Astrocyte (in vitro differentiated cells and primary cell): ENCODE measurements around the gene SLC4A9. TPM values are rescaled to one million over a fixed set of nuclear protein-coding genes. Genes with fewer than 3 reads are reported as not detected.

Experiments used
- DNase-seq: peaks from one replicate; pipeline ENCODE4 v3.0.0-alpha.2; 2010; ENCODE audit warnings: low read depth
- FAIRE-seq: peaks from 2 replicates; lab custom pipeline; 2011; peaks lifted over from hg19 to GRCh38; lab: Jason Lieb, UNC
- H2AFZ ChIP-seq: 2 replicates; pipeline ENCODE4 v1.6.0; 2012; ENCODE audit warnings: low read depth, low read length, inconsistent platforms
- H3K27ac ChIP-seq: 2 replicates; pipeline ENCODE4 v1.5.1; 2011; ENCODE audit warnings: low read depth, low read length, inconsistent platforms
- H3K27me3 ChIP-seq: 2 replicates; pipeline ENCODE4 v1.6.0; 2011; ENCODE audit warnings: low read length, inconsistent platforms; ENCODE audit not compliant: insufficient read depth
- H3K36me3 ChIP-seq: 2 replicates; pipeline ENCODE4 v1.5.1; 2011; ENCODE audit warnings: low read length, inconsistent platforms; ENCODE audit not compliant: insufficient read depth
- H3K4me1 ChIP-seq: 2 replicates; pipeline ENCODE4 v1.5.1; 2011; ENCODE audit warnings: low read length, inconsistent platforms; ENCODE audit not compliant: insufficient read depth
- H3K4me2 ChIP-seq: 2 replicates; pipeline ENCODE4 v1.6.0; 2012; ENCODE audit warnings: low read length, inconsistent platforms
- H3K4me3 ChIP-seq: 2 replicates; pipeline ENCODE4 v1.5.1; 2011; ENCODE audit warnings: low read depth, mild to moderate bottlenecking, low read length, inconsistent platforms; ENCODE audit not compliant: insufficient read depth
- H3K79me2 ChIP-seq: 2 replicates; pipeline ENCODE4 v1.6.0; 2012; ENCODE audit warnings: mild to moderate bottlenecking, low read length, inconsistent platforms; ENCODE audit not compliant: insufficient read depth
- H3K9ac ChIP-seq: 2 replicates; pipeline ENCODE4 v1.6.0; 2012; ENCODE audit warnings: mild to moderate bottlenecking, low read length, inconsistent platforms
- H3K9me3 ChIP-seq: 2 replicates; pipeline ENCODE4 v1.5.1; 2012; ENCODE audit warnings: low read depth, mild to moderate bottlenecking, low read length, inconsistent platforms; ENCODE audit not compliant: insufficient read depth
- H4K20me1 ChIP-seq: 2 replicates; pipeline ENCODE4 v1.6.0; 2012; ENCODE audit warnings: low read length, inconsistent platforms; ENCODE audit not compliant: insufficient read depth
- H3K27ac Mint-ChIP-seq: one replicate; pipeline ENCODE4 v1.8.0; 2021; ENCODE audit warnings: mild to moderate bottlenecking, mixed read lengths; ENCODE audit not compliant: unreplicated experiment
- H3K27me3 Mint-ChIP-seq: one replicate; pipeline ENCODE4 v1.8.0; 2021; ENCODE audit warnings: low read depth, mixed read lengths; ENCODE audit not compliant: unreplicated experiment
- H3K36me3 Mint-ChIP-seq: one replicate; pipeline ENCODE4 v1.8.0; 2021; ENCODE audit warnings: low read depth, mixed read lengths; ENCODE audit not compliant: unreplicated experiment
- H3K4me1 Mint-ChIP-seq: one replicate; pipeline ENCODE4 v1.8.0; 2021; ENCODE audit warnings: low read depth, mixed read lengths; ENCODE audit not compliant: unreplicated experiment
- H3K4me3 Mint-ChIP-seq: one replicate; pipeline ENCODE4 v1.8.0; 2021; ENCODE audit warnings: mild to moderate bottlenecking, moderate library complexity, mixed read lengths; ENCODE audit not compliant: unreplicated experiment
- H3K9me3 Mint-ChIP-seq: one replicate; pipeline ENCODE4 v1.8.0; 2021; ENCODE audit warnings: mild to moderate bottlenecking, mixed read lengths; ENCODE audit not compliant: unreplicated experiment
- CTCF ChIP-seq: IDR thresholded peaks from 2 replicates; pipeline ENCODE4 v1.5.1; 2011; ENCODE audit warnings: low read depth, mild to moderate bottlenecking, inconsistent platforms, low read length, moderate library complexity; ENCODE audit not compliant: insufficient read depth
- EZH2 ChIP-seq: IDR thresholded peaks from 2 replicates; pipeline ENCODE4 v1.6.1; 2012; ENCODE audit warnings: mild to moderate bottlenecking, low read length, inconsistent platforms; ENCODE audit not compliant: insufficient read depth
- total RNA-seq: library from RNA; stranded (reverse); gene quantifications from 2 replicates; pipeline ENCODE4 v1.2.1, GENCODE V29; 2021

Gene SLC4A9
- total RNA-seq, 1 donor from 2014 or later = 0.25 TPM

- H3K27me3 ChIP-seq = no peaks in the 10 kb centered on the region
- TF ChIP-seq CTCF = no peak
- no peak for TF ChIP-seq EZH2
- Mint-ChIP-seq H3K27me3 (no peaks in the 10 kb centered on the region), H3K36me3 (peaks cover 2% of the 10 kb centered on the region), H3K4me1 (peaks cover 14% of the 10 kb centered on the region), H3K27ac (no peak overlapping the region), H3K4me3 (no peak overlapping the region), H3K9me3 (no peaks in the 10 kb centered on the region)
- no peaks in the 10 kb centered on the region for H3K9me3 ChIP-seq
- H3K79me2 ChIP-seq = peaks cover 42% of the 10 kb centered on the region
- peaks cover 37% of the 10 kb centered on the region for H4K20me1 ChIP-seq
- H3K4me1 ChIP-seq = peaks cover 10% of the 10 kb centered on the region
- peak; percentile 97 for DNase-seq
- peak overlapping the region; percentile 85 for H3K4me2 ChIP-seq
- no peaks in the 10 kb centered on the region for H3K36me3 ChIP-seq
- H3K27ac ChIP-seq = peak overlapping the region; percentile 68
- H2AFZ ChIP-seq = peak overlapping the region; percentile 97
- no peak for FAIRE-seq
- H3K4me3 ChIP-seq = peak overlapping the region; percentile 94
- peak overlapping the region; percentile 77 for H3K9ac ChIP-seq
Observed at GRCh38 chr5:140400730-140401361, 40.9 kb downstream of the SLC4A9 start.

GRCh38 chr5:140401362-140402257, 41.6 kb downstream of the SLC4A9 start, which contains the start of gene ANKHD1:
Gene ANKHD1 (plus strand): TSS chr5:140401833. CDS start chr5:140401968, 135 bp downstream.
- H3K4me3 Mint-ChIP-seq = no peak within 1 kb of the TSS

More at GRCh38 chr5:140401362-140402257, 41.6 kb downstream of the SLC4A9 start, which contains the start of gene ANKHD1:
- peaks cover 50% of the 10 kb centered on the region for H3K79me2 ChIP-seq
- H3K9me3 Mint-ChIP-seq = no peaks in the 10 kb centered on the region
- H3K4me2 ChIP-seq = peak within 1 kb of the TSS; percentile 85
- H3K27me3 ChIP-seq = no peaks in the 10 kb centered on the region
- H3K4me3 ChIP-seq = peak within 1 kb of the TSS; percentile 94
- H3K27me3 Mint-ChIP-seq = no peaks in the 10 kb centered on the region
- TF ChIP-seq EZH2 = no peak
- TF ChIP-seq CTCF = no peak
- H3K9ac ChIP-seq = peak within 1 kb of the TSS; percentile 91
- peaks cover 45% of the 10 kb centered on the region for H4K20me1 ChIP-seq
- peak within 1 kb of the TSS; percentile 30 for H3K27ac Mint-ChIP-seq
- no peaks in the 10 kb centered on the region for H3K36me3 ChIP-seq
- H3K27ac ChIP-seq = peak within 1 kb of the TSS; percentile 87
- FAIRE-seq = no peak
- DNase-seq = peak; percentile 100
- H2AFZ ChIP-seq = peak within 1 kb of the TSS; percentile 97
- H3K4me1 ChIP-seq = peaks cover 10% of the 10 kb centered on the region
- no peaks in the 10 kb centered on the region for H3K9me3 ChIP-seq
- H3K4me1 Mint-ChIP-seq = peaks cover 14% of the 10 kb centered on the region
- H3K36me3 Mint-ChIP-seq = peaks cover 2% of the 10 kb centered on the region
